H7 (cell line): ENCODE data around the gene TAF7. TPM values are rescaled to one million over a fixed set of nuclear protein-coding genes. Genes with fewer than 3 reads are reported as not detected.
"Not testable (repeated sequence)": the region's sequence is repeated elsewhere in the genome, so short reads cannot be mapped to it uniquely, and the experiment has no call there.

Experiments
- DNase-seq: peaks from one replicate; pipeline ENCODE4 v3.0.0; 2012
- H3K27me3 ChIP-seq: 2 replicates; pipeline ENCODE4 v1.6.0; 2011; ENCODE audit warnings: mild to moderate bottlenecking, low read length; ENCODE audit not compliant: control insufficient read depth, insufficient read depth
- H3K36me3 ChIP-seq: replicated peaks from 2 replicates; pipeline ENCODE4 v1.5.1; 2011; ENCODE audit warnings: low read length; ENCODE audit not compliant: control insufficient read depth, insufficient read depth
- H3K4me3 ChIP-seq: 2 replicates; pipeline ENCODE4 v1.5.1; 2011; ENCODE audit warnings: low read depth, mild to moderate bottlenecking, control low read depth, low read length, moderate library complexity; ENCODE audit not compliant: insufficient read depth
- total RNA-seq: library from RNA; depleted of rRNA; stranded (reverse); fragments of >200 nt; shearing (Covaris generic); gene quantifications from 2 replicates; pipeline ENCODE4 v1.2.3, GENCODE V29; 2014; rRNA removed

Gene TAF7
- total RNA-seq, 1 experiment from 2014 or later = 39.5 TPM

- H3K4me3 ChIP-seq, DNase-seq, H3K27me3 ChIP-seq: not testable (repeated sequence)
- peaks cover 13% of the 10 kb centered on the region for H3K36me3 ChIP-seq
Measured at GRCh38 chr5:141316963-141317362, 3.6 kb downstream of the TAF7 start.

GRCh38 chr5:141313711-141314110 lies 6.9 kb downstream of the TAF7 start:
- H3K4me3 ChIP-seq = no peak overlapping the region
- H3K27me3 ChIP-seq = no peaks in the 10 kb centered on the region
- peaks cover 1% of the 10 kb centered on the region for H3K36me3 ChIP-seq
- no peak for DNase-seq

GRCh38 chr5:141306630-141307029 lies 14.0 kb downstream of the TAF7 start:
- no peaks in the 10 kb centered on the region for H3K27me3 ChIP-seq
- no peaks in the 10 kb centered on the region for H3K36me3 ChIP-seq
- no peak for DNase-seq
- no peak overlapping the region for H3K4me3 ChIP-seq

GRCh38 chr5:141303756-141304155 lies 16.8 kb downstream of the TAF7 start, which contains the start of gene SLC25A2:
TSS of gene SLC25A2 (minus strand) at chr5:141304049. CDS start at chr5:141303865, 184 bp downstream.
- no peak within 1 kb of the TSS for H3K4me3 ChIP-seq
- no peaks in the 10 kb centered on the region for H3K27me3 ChIP-seq
- no peaks in the 10 kb centered on the region for H3K36me3 ChIP-seq
- DNase-seq = peak; percentile 21

DNA sequence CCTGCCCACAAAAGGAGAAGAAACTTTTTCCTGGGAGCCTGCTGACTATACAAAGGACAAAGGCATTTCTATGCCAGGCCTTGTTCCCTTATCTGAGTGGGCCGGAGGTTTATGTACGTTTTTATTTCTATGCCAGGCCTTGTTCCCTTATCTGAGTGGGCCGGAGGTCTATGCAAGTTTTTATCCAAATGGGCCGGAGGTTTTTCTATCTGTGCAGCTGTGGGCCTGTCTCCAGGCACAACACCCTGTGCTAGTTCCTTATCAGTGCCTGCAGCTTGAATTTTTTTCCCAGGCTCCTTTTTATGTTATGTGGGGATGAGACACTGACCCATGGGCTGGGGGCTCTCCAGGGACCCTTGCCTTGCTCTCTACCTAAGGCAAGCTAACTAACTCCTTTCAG lies 22.2 kb downstream of the TAF7 start:
- DNase-seq = no peak

DNA sequence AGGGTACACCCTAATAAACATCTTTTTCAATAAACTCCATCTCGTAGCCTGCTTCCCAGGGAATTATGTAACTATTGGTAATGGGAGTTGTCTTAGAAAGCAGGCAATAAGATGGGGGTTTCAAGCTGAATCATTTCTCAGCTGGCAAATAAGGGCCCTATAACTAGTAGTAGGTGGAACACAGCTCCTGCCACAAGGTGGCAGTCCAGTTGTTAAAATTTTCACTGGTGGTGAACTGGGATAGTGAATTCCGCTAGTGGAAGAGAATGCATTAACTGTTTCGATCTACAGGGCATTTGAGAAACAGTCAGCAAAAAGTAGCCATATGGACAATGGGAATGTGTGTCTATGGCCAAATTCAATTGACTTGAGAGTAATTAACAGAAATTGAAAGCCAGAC lies 47.7 kb downstream of the TAF7 start:
- no peaks in the 10 kb centered on the region for H3K27me3 ChIP-seq
- H3K4me3 ChIP-seq = no peak overlapping the region
- no peaks in the 10 kb centered on the region for H3K36me3 ChIP-seq
- DNase-seq = no peak

More for the DNA sequence above, 22.2 kb downstream of the TAF7 start:
- no peaks in the 10 kb centered on the region for H3K27me3 ChIP-seq
- H3K4me3 ChIP-seq = no peak overlapping the region
- no peaks in the 10 kb centered on the region for H3K36me3 ChIP-seq

DNA sequence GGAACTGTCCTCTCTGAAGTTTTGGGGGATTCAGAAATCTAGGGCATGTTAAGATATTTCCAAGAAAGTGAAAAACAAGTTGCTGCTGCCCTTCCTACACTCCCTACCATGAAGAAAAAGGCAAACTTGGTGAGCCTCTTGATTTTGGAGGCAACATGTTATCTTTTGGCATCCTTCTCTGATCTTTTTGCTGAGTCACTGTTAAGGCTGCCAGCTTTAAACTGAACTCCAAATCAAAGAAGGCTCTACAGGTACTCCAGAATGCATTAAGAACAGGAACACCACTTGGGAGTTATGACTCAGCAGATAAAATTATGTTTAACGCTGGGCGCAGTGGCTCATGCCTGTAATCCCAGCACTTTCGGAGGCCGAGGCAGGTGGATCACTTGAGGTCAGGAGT lies 51.4 kb downstream of the TAF7 start:
- H3K36me3 ChIP-seq = no peaks in the 10 kb centered on the region
- DNase-seq = no peak
- no peaks in the 10 kb centered on the region for H3K27me3 ChIP-seq
- H3K4me3 ChIP-seq = no peak overlapping the region

Other genes starting within 250 kb of the TAF7 start
- 0.69 and 1.9 TPM in 2 replicates for gene PCDHB2, start 226.2 kb downstream of the TAF7 start, total RNA-seq
- 0.21 and 0.26 TPM in 2 replicates for gene PCDHB3, start 220.3 kb downstream of the TAF7 start, total RNA-seq
- gene PCDHB4, start 199.0 kb downstream of the TAF7 start, total RNA-seq = 0.35 and 0.41 TPM in 2 replicates
- 0.07 TPM in 2 replicates for gene PCDHB5, start 185.6 kb downstream of the TAF7 start, total RNA-seq
- not detected in 2 replicates for gene PCDHB6, start 170.7 kb downstream of the TAF7 start, total RNA-seq
- 0.03 TPM in 1 of 2 replicates, not detected in the other for gene PCDHB7, start 148.1 kb downstream of the TAF7 start, total RNA-seq
- gene PCDHB8, start 143.0 kb downstream of the TAF7 start, total RNA-seq = not detected in 2 replicates
- gene PCDHB16, start 138.4 kb downstream of the TAF7 start, total RNA-seq = 0.03 and 0.07 TPM in 2 replicates
- not detected in 2 replicates for gene PCDHB9, start 133.6 kb downstream of the TAF7 start, total RNA-seq
- gene PCDHB10, start 128.4 kb downstream of the TAF7 start, total RNA-seq = 0.03 and 0.33 TPM in 2 replicates
- 0.03 and 0.18 TPM in 2 replicates for gene PCDHB11, start 121.2 kb downstream of the TAF7 start, total RNA-seq
- not detected in 2 replicates for gene PCDHB12, start 112.1 kb downstream of the TAF7 start, total RNA-seq
- 0.03 TPM in 1 of 2 replicates, not detected in the other for gene PCDHB13, start 106.9 kb downstream of the TAF7 start, total RNA-seq
- 0.10 and 0.26 TPM in 2 replicates for gene PCDHB14, start 97.4 kb downstream of the TAF7 start, total RNA-seq
- not detected in 2 replicates for gene PCDHB15, start 75.4 kb downstream of the TAF7 start, total RNA-seq
- 0.14 TPM in 1 of 2 replicates, not detected in the other for gene SLC25A2, start 16.7 kb downstream of the TAF7 start, total RNA-seq
- gene PCDHGA1, start 9.7 kb upstream of the TAF7 start, total RNA-seq = not detected in 2 replicates
- not detected in 2 replicates for gene PCDHGA2, start 18.0 kb upstream of the TAF7 start, total RNA-seq
- 0.14 TPM in 1 of 2 replicates, not detected in the other for gene PCDHGA3, start 23.0 kb upstream of the TAF7 start, total RNA-seq
- gene PCDHGB1, start 29.3 kb upstream of the TAF7 start, total RNA-seq = not detected in 2 replicates
- gene PCDHGA4, start 34.2 kb upstream of the TAF7 start, total RNA-seq = 0.03 TPM in 1 of 2 replicates, not detected in the other
- 0.03 TPM in 1 of 2 replicates, not detected in the other for gene PCDHGB2, start 39.2 kb upstream of the TAF7 start, total RNA-seq
- gene PCDHGA5, start 43.4 kb upstream of the TAF7 start, total RNA-seq = not detected in 2 replicates
- 0.26 TPM in 1 of 2 replicates, not detected in the other for gene PCDHGB3, start 49.5 kb upstream of the TAF7 start, total RNA-seq
- 0.04 TPM in 1 of 2 replicates, not detected in the other for gene PCDHGA6, start 53.1 kb upstream of the TAF7 start, total RNA-seq
- gene PCDHGA7, start 62.0 kb upstream of the TAF7 start, total RNA-seq = not detected in 2 replicates
- gene PCDHGB4, start 66.9 kb upstream of the TAF7 start, total RNA-seq = 0.66 and 1.4 TPM in 2 replicates
- 0.22 TPM in 1 of 2 replicates, not detected in the other for gene PCDHGA8, start 71.8 kb upstream of the TAF7 start, total RNA-seq
- gene PCDHGB5, start 77.2 kb upstream of the TAF7 start, total RNA-seq = not detected in 2 replicates
- gene PCDHGA9, start 82.0 kb upstream of the TAF7 start, total RNA-seq = 0.04 and 0.10 TPM in 2 replicates
- 1.7 and 1.9 TPM in 2 replicates for gene PCDHGB6, start 87.2 kb upstream of the TAF7 start, total RNA-seq
- gene PCDHGA10, start 92.2 kb upstream of the TAF7 start, total RNA-seq = 0.35 and 0.78 TPM in 2 replicates
- 4.4 and 4.6 TPM in 2 replicates for gene PCDHGB7, start 96.9 kb upstream of the TAF7 start, total RNA-seq
- 0.21 and 0.30 TPM in 2 replicates for gene PCDHGA11, start 100.3 kb upstream of the TAF7 start, total RNA-seq
- gene PCDHGA12, start 109.7 kb upstream of the TAF7 start, total RNA-seq = 0.10 and 0.44 TPM in 2 replicates
- gene PCDHGC3, start 155.2 kb upstream of the TAF7 start, total RNA-seq = 27.4 and 31.7 TPM in 2 replicates
- gene PCDHGC4, start 164.2 kb upstream of the TAF7 start, total RNA-seq = 9.9 and 12.5 TPM in 2 replicates
- gene PCDHGC5, start 168.3 kb upstream of the TAF7 start, total RNA-seq = 0.44 and 1.8 TPM in 2 replicates